Measurements from ENCODE around the gene MYEOV.

GRCh38 chr11:69326622-69327219 lies 32.8 kb downstream of the MYEOV start:
- TF ChIP-seq FOS (IDR thresholded peaks at IDR 0.05; ENCODE audit: extremely low read depth, insufficient read length) (no peak), ATF2 (CRISPR knock-in tag; IDR thresholded peaks at IDR 0.05) (no peak), CTCF (IDR thresholded peaks at IDR 0.05 in 2 of 3, conservative IDR thresholded peaks at IDR 0.05 in 1 of 3; ENCODE audit: insufficient read depth in 2 of 3, low read depth in 1 of 3, low read length in 3 of 3) (no peak), ZNF253 (CRISPR knock-in tag; conservative IDR thresholded peaks at IDR 0.05) (no peak), RNF2 (IDR thresholded peaks at IDR 0.05) (no peak), ZNF551 (CRISPR knock-in tag; IDR thresholded peaks at IDR 0.05) (no peak), MAX (CRISPR knock-in tag; IDR thresholded peaks at IDR 0.05) (no peak)

All from K562 (cell line).